GM23338 (cell line): ENCODE measurements around the gene SUPV3L1. TPM values are rescaled to one million over a fixed set of nuclear protein-coding genes. Genes with fewer than 3 reads are reported as not detected.
"Not testable (repeated sequence)": the region's sequence is repeated elsewhere in the genome, so short reads cannot be mapped to it uniquely, and the experiment has no call there.

ENCODE experiments used
- ATAC-seq: fragments of 200-7000 bp; cut with Tn5 transposase; 3 replicates; pipeline ENCODE4 v1.9.1; 2020
- DNase-seq: peaks from one replicate; pipeline ENCODE4 v3.0.0-alpha.2; 2015; ENCODE audit warnings: low spot score
- H2AFZ ChIP-seq: fragments of 200-600 bp; sonication (generic); 2 replicates; pipeline ENCODE4 v1.8.0; 2016; ENCODE audit warnings: antibody characterized with exemption, mild to moderate bottlenecking, moderate library complexity
- H3F3A ChIP-seq: fragments of 200-600 bp; sonication (generic); replicated peaks from 2 replicates; pipeline ENCODE4 v1.8.0; 2017; ENCODE audit warnings: antibody characterized with exemption, mixed run types, low read depth
- H3K27ac ChIP-seq: fragments of 200-600 bp; sonication (generic); 2 replicates; pipeline ENCODE4 v1.6.1; 2016; ENCODE audit warnings: low read depth
- H3K27me3 ChIP-seq: fragments of 200-600 bp; sonication (generic); 2 replicates; pipeline ENCODE4 v1.8.0; 2016; ENCODE audit warnings: mild to moderate bottlenecking, mixed run types, moderate library complexity; ENCODE audit not compliant: insufficient read depth
- H3K36me3 ChIP-seq: fragments of 200-600 bp; sonication (generic); 2 replicates; pipeline ENCODE4 v1.8.0; 2016; ENCODE audit warnings: mild to moderate bottlenecking; ENCODE audit not compliant: insufficient read depth
- H3K4me1 ChIP-seq: fragments of 200-600 bp; sonication (generic); 2 replicates; pipeline ENCODE4 v1.8.0; 2016; ENCODE audit warnings: mild to moderate bottlenecking, moderate library complexity; ENCODE audit not compliant: insufficient read depth
- H3K4me2 ChIP-seq: fragments of 200-600 bp; sonication (generic); 2 replicates; pipeline ENCODE4 v1.7.1; 2017; ENCODE audit warnings: mixed run types
- H3K4me3 ChIP-seq: fragments of 200-600 bp; sonication (generic); 2 replicates; pipeline ENCODE4 v1.6.1; 2016; ENCODE audit warnings: mixed run types
- H3K79me2 ChIP-seq: fragments of 200-600 bp; sonication (generic); replicated peaks from 2 replicates; pipeline ENCODE4 v1.8.0; 2017; ENCODE audit warnings: mild to moderate bottlenecking; ENCODE audit not compliant: insufficient read depth
- H3K9me2 ChIP-seq: fragments of 200-600 bp; sonication (generic); 2 replicates; pipeline ENCODE4 v1.8.0; 2017; ENCODE audit not compliant: insufficient read depth
- H4K20me1 ChIP-seq: fragments of 200-600 bp; sonication (generic); replicated peaks from 2 replicates; pipeline ENCODE4 v1.8.0; 2017; ENCODE audit warnings: mild to moderate bottlenecking; ENCODE audit not compliant: insufficient read depth
- H3K27ac Mint-ChIP-seq: 2 replicates; pipeline ENCODE4 v1.8.0; 2020; ENCODE audit warnings: inconsistent platforms, mild to moderate bottlenecking, moderate library complexity, mixed read lengths
- H3K27me3 Mint-ChIP-seq: 3 replicates; pipeline ENCODE4 v1.8.0; 2022; ENCODE audit warnings: low read depth, mild to moderate bottlenecking, moderate library complexity, mixed read lengths, inconsistent platforms; ENCODE audit not compliant: insufficient read depth, poor library complexity
- H3K36me3 Mint-ChIP-seq: 3 replicates; pipeline ENCODE4 v1.8.0; 2021; ENCODE audit warnings: low read depth, mild to moderate bottlenecking, inconsistent platforms, moderate library complexity, mixed read lengths
- H3K4me1 Mint-ChIP-seq: 3 replicates; pipeline ENCODE4 v1.8.0; 2020; ENCODE audit warnings: mild to moderate bottlenecking, inconsistent platforms, mixed read lengths
- H3K4me3 Mint-ChIP-seq: 3 replicates; pipeline ENCODE4 v1.8.0; 2021; ENCODE audit warnings: moderate library complexity, mild to moderate bottlenecking, inconsistent platforms, mixed read lengths
- H3K9me3 Mint-ChIP-seq: 3 replicates; pipeline ENCODE4 v1.8.0; 2020; ENCODE audit warnings: moderate library complexity, mild to moderate bottlenecking, inconsistent platforms, mixed read lengths
- CREB1 ChIP-seq: fragments of 250-450 bp; sonication (Bioruptor Pico); IDR thresholded peaks from 2 replicates; pipeline ENCODE4 v1.5.0; 2020; ENCODE audit warnings: low read depth, mild to moderate bottlenecking, moderate library complexity
- EZH2 ChIP-seq: fragments of 200-600 bp; sonication (generic); IDR thresholded peaks from one replicate; pipeline ENCODE4 v1.8.0; 2017; ENCODE audit warnings: antibody characterized with exemption, mild to moderate bottlenecking, low read depth; ENCODE audit not compliant: unreplicated experiment
- EZH2phosphoT487 ChIP-seq: fragments of 200-600 bp; sonication (generic); IDR thresholded peaks from one replicate; pipeline ENCODE4 v1.8.1; 2018; ENCODE audit warnings: antibody characterized with exemption; ENCODE audit not compliant: unreplicated experiment
- JUNB ChIP-seq: IDR thresholded peaks from one replicate; pipeline ENCODE4 v1.6.1; 2016; ENCODE audit warnings: antibody characterized with exemption; ENCODE audit not compliant: unreplicated experiment
- NANOG ChIP-seq: IDR thresholded peaks from 2 replicates; pipeline ENCODE4 v1.6.1; 2016; ENCODE audit warnings: antibody characterized with exemption, borderline replicate concordance
- POLR2AphosphoS5 ChIP-seq: IDR thresholded peaks from 2 replicates; pipeline ENCODE4 v1.6.1; 2016; ENCODE audit warnings: antibody characterized with exemption, low read depth
- ZNF462 ChIP-seq: fragments of 250-450 bp; sonication (Bioruptor Pico); IDR thresholded peaks from 2 replicates; pipeline ENCODE4 v1.5.0; 2020; ENCODE audit warnings: mild to moderate bottlenecking, moderate library complexity
- polyA plus RNA-seq: library from polyadenylated mRNA; unstranded; fragments of >200 nt; fragmentation: Nextera tagmentation; extraction: Ambion mirVana; gene quantifications from 2 replicates; pipeline ENCODE4 v1.2.1, GENCODE V29; 2016
- total RNA-seq: library from RNA; depleted of rRNA; stranded (reverse); fragments of >200 nt; shearing (Covaris generic); gene quantifications from 2 replicates; pipeline ENCODE4 v1.2.3, GENCODE V29; 2014

SUPV3L1 gene
- total and polyA plus RNA-seq, 2 experiments from 2014 or later = 29.9 to 45.2 TPM

- TF ChIP-seq ZNF462 (CRISPR knock-in tag) (no peak), EZH2 (no peak), EZH2phosphoT487 (no peak), NANOG (no peak), POLR2AphosphoS5 (no peak), CREB1 (CRISPR knock-in tag) (no peak), JUNB (no peak)
Measured at GRCh38 chr10:69172241-69172982, 7.6 kb upstream of the SUPV3L1 start (continued).

- not testable (repeated sequence) for H3K4me3 Mint-ChIP-seq, ATAC-seq
- H3K27me3 Mint-ChIP-seq = peaks cover 11% of the 10 kb centered on the region
Measured at GRCh38 chr10:69175326-69175725, 4.7 kb upstream of the SUPV3L1 start.

More at GRCh38 chr10:69175326-69175725, 4.7 kb upstream of the SUPV3L1 start:
- H3F3A ChIP-seq, H3K27ac Mint-ChIP-seq, H3K36me3 ChIP-seq, H3K4me1 Mint-ChIP-seq, H4K20me1 ChIP-seq, H3K9me2 ChIP-seq, H3K4me2 ChIP-seq, H3K79me2 ChIP-seq, DNase-seq, H3K27me3 ChIP-seq, H3K36me3 Mint-ChIP-seq, H2AFZ ChIP-seq, H3K9me3 Mint-ChIP-seq, H3K4me3 ChIP-seq, H3K27ac ChIP-seq, H3K4me1 ChIP-seq: not testable (repeated sequence)
